ENCODE measurements around the gene INPP1.
"Not testable (repeated sequence)": the region's sequence is repeated elsewhere in the genome, so short reads cannot be mapped to it uniquely, and the experiment has no call there.

The INPP1 gene, protein sequence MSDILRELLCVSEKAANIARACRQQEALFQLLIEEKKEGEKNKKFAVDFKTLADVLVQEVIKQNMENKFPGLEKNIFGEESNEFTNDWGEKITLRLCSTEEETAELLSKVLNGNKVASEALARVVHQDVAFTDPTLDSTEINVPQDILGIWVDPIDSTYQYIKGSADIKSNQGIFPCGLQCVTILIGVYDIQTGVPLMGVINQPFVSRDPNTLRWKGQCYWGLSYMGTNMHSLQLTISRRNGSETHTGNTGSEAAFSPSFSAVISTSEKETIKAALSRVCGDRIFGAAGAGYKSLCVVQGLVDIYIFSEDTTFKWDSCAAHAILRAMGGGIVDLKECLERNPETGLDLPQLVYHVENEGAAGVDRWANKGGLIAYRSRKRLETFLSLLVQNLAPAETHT

GRCh38 chr2:190343536-190344275 is at the start of gene INPP1:
Gene INPP1, plus strand, starts transcription at chr2:190343589. Its CDS starts 16,514 bp downstream, at chr2:190360103.
- in situ Hi-C loops (cut with MboI; ENCODE audit: low sequenced_read_pairs) = no loop called here

- in situ Hi-C loops (cut with MboI; ENCODE audit: low sequenced_read_pairs) = not testable (repeated sequence)
These were observed 45.5 kb upstream of the INPP1 start for GRCh38 chr2:190297880-190298279.

- in situ Hi-C loops (cut with MboI; ENCODE audit: low sequenced_read_pairs) = no loop called here
These were observed 42.4 kb upstream of the INPP1 start for GRCh38 chr2:190301032-190301431.

- in situ Hi-C loops (cut with MboI; ENCODE audit: low sequenced_read_pairs) = no loop called here
These were observed 41.3 kb upstream of the INPP1 start for GRCh38 chr2:190302052-190302451.

DNA sequence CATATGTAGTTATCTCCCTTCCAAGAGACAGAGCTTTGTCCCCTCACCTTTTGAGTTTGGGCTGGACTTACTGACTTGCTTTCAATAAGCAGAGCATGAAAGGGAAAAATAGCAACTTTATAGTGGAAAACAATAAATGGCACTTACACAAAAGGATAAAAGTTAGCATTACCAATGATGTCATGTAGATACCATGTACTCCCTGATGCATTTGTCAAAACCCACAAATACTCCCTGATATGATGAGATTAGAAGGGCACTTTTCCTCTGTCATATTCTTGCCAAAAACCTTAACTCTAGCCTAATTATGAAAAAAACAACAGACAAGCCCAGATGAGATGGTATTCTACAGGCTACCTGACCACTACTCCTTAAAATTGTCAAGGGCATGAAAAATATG is 39.7 kb upstream of the INPP1 start:
- in situ Hi-C loops (cut with MboI; ENCODE audit: low sequenced_read_pairs) = no loop called here

DNA sequence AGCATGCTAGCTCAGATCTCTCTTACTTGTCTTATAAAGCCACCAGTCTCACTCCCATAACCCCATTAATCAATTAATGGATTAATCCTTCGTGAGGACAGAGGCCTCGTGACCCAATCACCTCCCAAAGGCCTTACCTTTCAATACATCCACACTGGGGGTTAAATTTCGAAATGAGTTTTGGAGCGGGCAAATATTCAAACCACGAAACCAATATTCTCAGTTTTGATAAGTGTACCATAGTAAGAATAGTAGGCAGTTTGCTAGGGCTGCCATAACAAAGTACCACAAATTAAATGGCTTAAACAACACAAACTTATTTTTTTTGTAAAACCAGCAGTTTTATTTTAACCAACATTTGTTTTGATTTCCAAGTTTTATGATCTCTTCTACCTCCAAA is 39.0 kb upstream of the INPP1 start:
- in situ Hi-C loops (cut with MboI; ENCODE audit: low sequenced_read_pairs) = no loop called here

DNA sequence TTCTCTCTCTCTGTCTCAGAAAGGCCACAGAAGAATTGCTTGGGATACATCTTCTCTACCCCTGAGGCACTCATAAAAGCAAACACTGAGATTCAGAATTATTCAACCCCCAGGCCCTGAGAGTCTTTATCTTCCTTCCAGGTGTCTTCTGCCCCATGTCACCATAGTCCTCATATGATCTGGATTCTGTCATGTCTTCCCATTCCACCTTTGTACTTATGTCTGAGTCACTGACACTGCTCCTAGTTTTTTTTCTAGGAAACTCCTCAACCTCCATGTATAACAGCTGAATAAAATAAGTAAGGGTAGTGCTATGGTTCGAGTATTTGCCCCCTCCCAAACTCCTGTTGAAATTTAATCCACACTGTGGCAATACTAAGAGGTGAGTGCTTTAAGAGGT is 35.4 kb upstream of the INPP1 start:
- in situ Hi-C loops (cut with MboI; ENCODE audit: low sequenced_read_pairs) = no loop called here

DNA sequence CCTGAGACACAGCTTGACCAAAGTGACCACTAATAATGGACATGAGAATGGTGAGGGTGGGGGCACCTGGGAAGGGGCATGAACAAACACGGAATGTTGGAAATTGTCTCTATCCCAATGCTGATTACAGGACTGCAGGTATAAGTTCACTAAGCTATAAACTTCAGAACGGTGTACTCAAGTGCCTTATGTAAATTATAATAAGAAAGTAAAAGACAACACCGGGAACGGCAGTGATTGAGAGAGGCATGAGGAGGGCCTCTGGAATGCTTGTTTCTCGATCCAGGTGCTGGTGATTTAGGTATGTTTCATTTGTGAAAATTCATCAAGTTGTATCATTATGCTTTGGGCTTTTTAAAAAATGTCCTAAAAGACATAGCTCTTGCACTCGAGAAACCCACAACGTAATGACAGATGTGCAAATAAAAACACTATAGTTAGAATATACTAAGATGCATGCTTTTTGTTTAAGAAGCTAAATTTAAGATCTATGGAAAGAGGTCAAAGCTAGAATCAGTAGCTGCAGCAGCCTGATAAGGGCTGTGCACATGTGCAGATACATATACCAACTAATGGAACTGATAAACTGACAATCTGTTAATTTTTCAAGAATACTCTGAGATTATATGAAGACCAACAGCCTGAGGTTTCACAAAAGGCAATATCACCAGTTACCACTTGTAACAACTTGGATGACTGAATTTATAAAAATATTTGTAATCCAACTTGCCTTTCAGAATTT is 31.3 kb upstream of the INPP1 start:
- in situ Hi-C loops (cut with MboI; ENCODE audit: low sequenced_read_pairs) = no loop called here

DNA sequence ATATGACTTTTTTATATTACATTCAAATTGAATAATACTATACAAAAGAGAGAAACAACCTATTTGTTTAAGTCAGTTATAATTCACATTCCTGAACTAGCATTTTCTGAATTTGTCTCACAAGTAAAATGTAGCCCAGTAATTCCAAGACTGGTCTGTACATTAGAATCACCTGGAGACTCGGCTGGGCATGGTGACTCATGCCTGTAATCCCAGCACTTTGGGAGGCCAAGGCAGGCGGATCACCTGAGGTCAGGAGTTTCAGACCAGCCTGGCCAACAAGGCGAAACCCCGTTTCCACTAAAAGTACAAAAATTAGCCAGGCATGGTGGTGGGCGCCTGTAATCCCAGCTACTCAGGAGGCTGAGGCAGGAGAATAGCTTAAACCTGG is 30.8 kb upstream of the INPP1 start:
- in situ Hi-C loops (cut with MboI; ENCODE audit: low sequenced_read_pairs) = not testable (repeated sequence)

GRCh38 chr2:190313880-190314279 is 29.5 kb upstream of the INPP1 start:
- in situ Hi-C loops (cut with MboI; ENCODE audit: low sequenced_read_pairs) = no loop called here

GRCh38 chr2:190315273-190315672 is 28.1 kb upstream of the INPP1 start:
- in situ Hi-C loops (cut with MboI; ENCODE audit: low sequenced_read_pairs) = no loop called here

- in situ Hi-C loops (cut with MboI; ENCODE audit: low sequenced_read_pairs) = no loop called here
These were observed 24.9 kb upstream of the INPP1 start for GRCh38 chr2:190318514-190318913.

DNA sequence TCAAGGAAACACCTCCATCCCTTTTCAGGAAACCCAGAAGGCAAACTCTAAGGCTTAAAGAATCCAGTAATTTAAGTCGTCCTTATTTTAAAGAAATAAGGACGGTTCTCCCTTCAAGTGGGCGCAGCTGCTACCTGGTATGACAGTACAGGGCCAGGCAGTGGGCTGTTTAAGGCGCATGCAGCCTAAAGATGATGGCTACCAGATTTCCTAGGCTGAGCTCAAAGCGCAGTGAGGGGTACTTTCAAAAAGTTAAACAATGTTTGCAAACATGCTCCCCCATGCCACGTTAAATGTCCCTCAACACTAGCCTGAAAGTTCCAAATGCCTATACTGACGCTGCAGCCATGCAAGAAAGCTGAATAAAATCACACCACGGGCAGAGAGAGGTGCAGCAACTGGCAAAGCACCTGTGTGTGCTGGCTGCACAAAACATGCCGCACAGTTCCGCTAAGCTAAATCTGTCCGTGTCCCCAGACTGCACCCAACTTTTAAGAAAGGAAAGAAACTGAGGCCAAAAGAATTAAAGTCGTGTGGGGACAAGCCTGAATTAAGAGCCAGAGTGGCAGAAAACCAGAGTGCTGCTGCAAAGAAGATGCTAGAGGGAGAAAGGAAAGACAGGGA is 24.3 kb upstream of the INPP1 start:
- in situ Hi-C loops (cut with MboI; ENCODE audit: low sequenced_read_pairs) = no loop called here

GRCh38 chr2:190319555-190320498 is 23.6 kb upstream of the INPP1 start, which contains the start of gene HIBCH:
Gene HIBCH, minus strand, starts transcription at chr2:190319826. Its CDS starts 76 bp downstream, at chr2:190319750.
- in situ Hi-C loops (cut with MboI; ENCODE audit: low sequenced_read_pairs) = no loop called here

- in situ Hi-C loops (cut with MboI; ENCODE audit: low sequenced_read_pairs) = no loop called here
These were observed 22.7 kb upstream of the INPP1 start for GRCh38 chr2:190320696-190321095.

DNA sequence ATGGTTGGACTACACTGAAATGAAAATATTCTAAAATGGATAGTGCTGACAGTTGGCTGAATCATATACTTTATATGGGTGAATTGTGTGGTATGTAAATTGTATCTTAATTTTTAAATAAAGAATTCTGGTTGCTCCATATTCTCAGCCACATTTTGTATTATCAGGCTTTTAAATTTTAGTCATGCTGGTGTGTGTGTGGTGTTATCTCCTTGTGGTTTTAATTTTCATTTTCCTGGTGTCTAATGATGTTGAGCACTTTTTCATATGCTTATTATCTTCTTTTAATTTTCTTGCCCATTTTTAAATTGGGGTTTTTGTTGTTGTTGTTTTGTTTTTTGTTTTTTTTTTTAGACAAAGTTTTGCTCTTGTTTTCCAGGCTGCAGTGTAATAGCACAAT is 20.0 kb upstream of the INPP1 start:
- in situ Hi-C loops (cut with MboI; ENCODE audit: low sequenced_read_pairs) = no loop called here

DNA sequence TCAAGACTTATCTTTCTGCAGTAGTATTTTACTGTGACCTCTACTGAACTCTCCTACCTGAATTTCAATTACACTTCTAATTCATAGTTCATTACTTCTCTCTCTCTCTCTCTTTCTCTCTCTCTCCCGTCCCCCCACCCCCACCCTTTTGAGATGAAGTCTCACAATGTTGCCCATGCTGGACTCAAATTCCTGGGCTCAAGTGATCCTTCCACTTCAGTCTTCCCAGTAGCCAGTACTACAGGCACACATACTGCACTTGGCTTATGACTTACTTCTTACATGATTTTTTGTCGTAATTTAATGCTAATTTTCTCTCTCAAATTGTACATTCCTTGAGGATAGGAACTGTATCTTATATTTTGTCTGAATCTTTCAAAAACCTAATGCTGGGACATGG is 17.8 kb upstream of the INPP1 start:
- in situ Hi-C loops (cut with MboI; ENCODE audit: low sequenced_read_pairs) = no loop called here

DNA sequence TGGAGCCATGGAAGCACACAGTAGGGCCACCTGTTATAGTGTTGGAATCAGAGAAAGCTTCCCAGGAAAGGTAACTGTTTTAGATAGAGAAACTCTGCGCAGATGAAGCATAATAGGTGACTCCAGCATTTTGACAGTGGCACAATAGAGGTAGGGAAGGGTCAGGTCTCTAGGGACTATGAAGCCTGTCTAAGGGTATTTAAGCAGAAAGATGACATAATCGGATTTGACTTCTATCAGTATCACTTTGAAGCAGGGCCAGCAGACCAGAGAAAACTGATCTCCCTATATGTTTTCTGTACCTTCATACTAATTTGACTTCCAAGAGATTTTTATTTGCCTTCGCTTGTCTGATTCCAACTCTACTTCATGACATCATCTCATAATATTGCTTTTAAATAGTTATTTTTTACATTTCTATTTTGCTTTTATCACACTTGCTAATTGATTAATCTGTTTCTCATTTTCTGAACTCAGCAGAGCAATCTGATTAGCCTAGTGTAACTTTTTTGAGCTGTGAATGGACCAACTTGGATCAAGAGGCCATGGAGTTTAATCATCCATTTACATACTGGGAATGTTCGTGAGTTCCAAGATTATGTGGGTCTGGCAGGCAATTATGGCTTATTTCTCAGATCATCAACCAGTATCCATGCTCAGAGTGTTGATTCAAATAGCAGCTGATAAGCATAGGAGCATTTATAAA is 15.4 kb upstream of the INPP1 start:
- in situ Hi-C loops (cut with MboI; ENCODE audit: low sequenced_read_pairs) = no loop called here

DNA sequence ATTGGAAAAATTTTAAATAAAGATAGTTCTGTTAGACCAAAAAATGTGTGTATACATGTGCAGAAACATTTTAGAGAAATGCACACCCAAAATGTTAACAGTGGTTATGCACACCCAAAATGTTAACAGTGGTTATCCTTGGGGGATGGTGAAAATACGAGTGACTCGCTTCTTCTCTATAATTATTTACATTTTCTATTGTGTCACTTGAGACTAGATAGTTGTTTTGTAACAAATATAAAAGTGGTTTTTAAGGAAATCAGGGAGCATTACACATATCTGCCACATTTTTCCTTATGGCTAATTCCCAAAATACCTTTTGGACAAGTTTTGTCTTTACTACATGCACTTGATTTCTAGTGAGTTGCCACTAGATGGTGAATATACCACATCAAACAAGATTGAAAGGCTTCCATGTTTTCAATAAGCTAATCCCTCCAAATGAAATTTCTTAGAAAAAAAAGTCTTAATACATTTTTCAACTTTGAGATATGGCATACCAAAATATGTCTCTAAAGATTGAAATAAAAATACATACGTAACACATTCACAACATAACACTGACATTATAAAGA is 14.7 kb upstream of the INPP1 start:
- in situ Hi-C loops (cut with MboI; ENCODE audit: low sequenced_read_pairs) = no loop called here

All from HL-60/S4 treated with retinoic acid at 250 ng/mL for 4 days and 3 days (cell line).